ENCODE data around the gene ACAT2.
"Not testable (repeated sequence)": the region's sequence is repeated elsewhere in the genome, so short reads cannot be mapped to it uniquely, and the experiment has no call there.

Gene ACAT2

GRCh38 chr6:159813781-159814180 lies 51.9 kb downstream of the ACAT2 start:
- DNase-seq (ENCODE audit: low read depth in 3 of 3): no peak

- DNase-seq (ENCODE audit: low read depth in 3 of 3): no peak
Observed at GRCh38 chr6:159815410-159815809, 53.6 kb downstream of the ACAT2 start.

GRCh38 chr6:159816775-159817174 lies 54.9 kb downstream of the ACAT2 start:
- DNase-seq (ENCODE audit: low read depth in 3 of 3): not testable (repeated sequence)

- no peak for DNase-seq (ENCODE audit: low read depth in 3 of 3)
Observed at GRCh38 chr6:159817951-159818739, 56.3 kb downstream of the ACAT2 start.

GRCh38 chr6:159819098-159819497 lies 57.3 kb downstream of the ACAT2 start:
- no peak for DNase-seq (ENCODE audit: low read depth in 3 of 3)

- peak in 1 of 3 experiments; percentile 27 for DNase-seq (ENCODE audit: low read depth in 3 of 3)
Observed at GRCh38 chr6:159819932-159820640, 58.2 kb downstream of the ACAT2 start.

- no peak for DNase-seq (ENCODE audit: low read depth in 3 of 3)
Observed at GRCh38 chr6:159821122-159821521, 59.3 kb downstream of the ACAT2 start.

- no peak for DNase-seq (ENCODE audit: low read depth in 3 of 3)
Observed at GRCh38 chr6:159821726-159822125, 59.9 kb downstream of the ACAT2 start.

- DNase-seq (ENCODE audit: low read depth in 3 of 3): no peak
Observed at GRCh38 chr6:159823953-159824352, 62.1 kb downstream of the ACAT2 start.

- not testable (repeated sequence) for DNase-seq (ENCODE audit: low read depth in 3 of 3)
Observed at GRCh38 chr6:159824690-159825089, 62.8 kb downstream of the ACAT2 start.

- DNase-seq (ENCODE audit: low read depth in 3 of 3): no peak
Observed at GRCh38 chr6:159826004-159826403, 64.2 kb downstream of the ACAT2 start.

GRCh38 chr6:159826968-159827647 lies 65.3 kb downstream of the ACAT2 start:
- no peak for DNase-seq (ENCODE audit: low read depth in 3 of 3)

- DNase-seq (ENCODE audit: low read depth in 3 of 3): no peak
Observed at GRCh38 chr6:159828074-159828473, 66.2 kb downstream of the ACAT2 start.
